ENCODE results near the gene ARID4B. TPM values are rescaled to one million over a fixed set of nuclear protein-coding genes. Genes with fewer than 3 reads are reported as not detected.

ARID4B gene
- total RNA-seq, 3 donors from 2014 or later: 25.9 to 40.5 (median 37.3) TPM

GRCh38 chr1:235250430-235250829 is 77.5 kb downstream of the ARID4B start:
- H3K4me3 ChIP-seq: no peak overlapping the region
- ATAC-seq: peak; percentile 52
- intact Hi-C loops (cut with DNase I, micrococcal nuclease): loop anchor here (5.0 to 10.0 kb wide), 2 partner anchors 64 to 167 kb away; no protein-coding TSS in a partner anchor
- H3K4me1 ChIP-seq (ENCODE audit: low read depth): peaks cover 5% of the 10 kb centered on the region
- H3K9me3 ChIP-seq: no peaks in the 10 kb centered on the region
- no peak for TF ChIP-seq CTCF (IDR thresholded peaks at IDR 0.05)
- H3K36me3 ChIP-seq (ENCODE audit: low read depth): no peaks in the 10 kb centered on the region
- DNase-seq: no peak

GRCh38 chr1:235246022-235246948 is 81.7 kb downstream of the ARID4B start:
- TF ChIP-seq CTCF (IDR thresholded peaks at IDR 0.05): no peak
- no peak overlapping the region for H3K4me3 ChIP-seq
- ATAC-seq (no peak), DNase-seq (no peak)
- no peaks in the 10 kb centered on the region for H3K9me3 ChIP-seq
- peaks cover 5% of the 10 kb centered on the region for H3K4me1 ChIP-seq (ENCODE audit: low read depth)
- intact Hi-C loops (cut with DNase I, micrococcal nuclease): no loop called here
- H3K36me3 ChIP-seq (ENCODE audit: low read depth): no peaks in the 10 kb centered on the region

GRCh38 chr1:235244974-235245592 is 82.9 kb downstream of the ARID4B start:
- H3K9me3 ChIP-seq: no peaks in the 10 kb centered on the region
- no peaks in the 10 kb centered on the region for H3K4me1 ChIP-seq (ENCODE audit: low read depth)
- no peak for TF ChIP-seq CTCF (IDR thresholded peaks at IDR 0.05)
- H3K36me3 ChIP-seq (ENCODE audit: low read depth): no peaks in the 10 kb centered on the region
- intact Hi-C loops (cut with DNase I, micrococcal nuclease): no loop called here
- H3K4me3 ChIP-seq: no peak overlapping the region
- DNase-seq (no peak), ATAC-seq (no peak)

GRCh38 chr1:235240960-235241359 is 87.0 kb downstream of the ARID4B start:
- Histone ChIP-seq H3K9me3 (no peaks in the 10 kb centered on the region), H3K36me3 (ENCODE audit: low read depth) (no peaks in the 10 kb centered on the region), H3K4me3 (no peak overlapping the region), H3K4me1 (ENCODE audit: low read depth) (no peaks in the 10 kb centered on the region)
- no peak for ATAC-seq
- intact Hi-C loops (cut with DNase I, micrococcal nuclease): no loop called here
- no peak for TF ChIP-seq CTCF (IDR thresholded peaks at IDR 0.05)
- DNase-seq: no peak

GRCh38 chr1:235239851-235240250 is 88.1 kb downstream of the ARID4B start:
- ATAC-seq (no peak), DNase-seq (no peak)
- Histone ChIP-seq H3K9me3 (no peaks in the 10 kb centered on the region), H3K4me1 (ENCODE audit: low read depth) (no peaks in the 10 kb centered on the region), H3K4me3 (no peak overlapping the region), H3K36me3 (ENCODE audit: low read depth) (no peaks in the 10 kb centered on the region)
- intact Hi-C loops (cut with DNase I, micrococcal nuclease): no loop called here
- no peak for TF ChIP-seq CTCF (IDR thresholded peaks at IDR 0.05)

Measured in mucosa of descending colon (tissue), 3 donors.